ENCODE measurements around the gene NDUFS6. TPM values are rescaled to one million over a fixed set of nuclear protein-coding genes. Genes with fewer than 3 reads are reported as not detected.
"Not testable (repeated sequence)": the region's sequence is repeated elsewhere in the genome, so short reads cannot be mapped to it uniquely, and the experiment has no call there.

The NDUFS6 gene
- polyA plus RNA-seq, 2 donors: 41.8 to 67.4 TPM

- Histone ChIP-seq H3K9me3 (ENCODE audit: control insufficient read depth in 2 of 2, insufficient read depth in 1 of 2, low read depth in 1 of 2, low read length in 1 of 2) (no peaks in the 10 kb centered on the region), H3K4me3 (ENCODE audit: low read depth in 1 of 2, low read length in 2 of 2) (no peak overlapping the region), H3K36me3 (ENCODE audit: control insufficient read depth in 2 of 2, insufficient read depth in 2 of 2, low read length in 1 of 2) (peaks cover 18 to 44% of the 10 kb centered on the region in 2 donors), H3K4me1 (ENCODE audit: control insufficient read depth in 2 of 2, insufficient read depth in 2 of 2, low read length in 1 of 2) (no peaks in the 10 kb centered on the region), H3K27me3 (ENCODE audit: control insufficient read depth in 1 of 2, insufficient read depth in 2 of 2, low read length in 2 of 2) (no peaks in the 10 kb centered on the region), H3K27ac (ENCODE audit: low read depth in 2 of 2, low read length in 1 of 2) (no peak overlapping the region)
- 92 to 93% methylated on average over 32 of the region's 32 CpGs for WGBS, 2 donors
Observed at GRCh38 chr5:1809416-1810035, 8.3 kb downstream of the NDUFS6 start.

DNA sequence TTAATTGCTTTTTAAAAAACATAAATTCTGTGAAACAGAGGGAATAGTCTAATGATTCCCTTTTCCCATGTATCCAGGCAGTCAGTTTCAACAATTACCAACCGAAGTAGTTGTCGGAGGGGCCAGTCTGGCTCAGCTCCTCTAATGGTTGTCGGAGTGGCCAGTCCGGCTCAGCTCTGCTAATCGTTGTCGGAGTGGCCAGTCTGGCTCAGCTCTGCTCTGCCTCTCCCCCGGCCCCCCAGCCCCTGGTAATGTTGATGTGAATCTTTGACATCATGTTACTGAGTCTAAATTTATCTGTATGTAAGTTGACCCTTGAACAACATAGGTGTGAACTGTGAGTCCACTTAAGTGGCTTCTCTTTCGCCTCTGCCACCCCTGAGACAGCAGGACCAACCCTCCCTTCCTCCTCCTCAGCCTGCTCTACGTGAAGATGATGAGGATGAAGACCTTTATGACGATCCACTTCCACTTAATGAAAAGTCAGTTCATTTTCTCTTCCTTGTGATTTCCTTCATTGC lies 9.4 kb downstream of the NDUFS6 start:
- H3K4me1 ChIP-seq (ENCODE audit: control insufficient read depth in 2 of 2, insufficient read depth in 2 of 2, low read length in 1 of 2): no peaks in the 10 kb centered on the region
- H3K36me3 ChIP-seq (ENCODE audit: control insufficient read depth in 2 of 2, insufficient read depth in 2 of 2, low read length in 1 of 2): peaks cover 21 to 50% of the 10 kb centered on the region in 2 donors
- 92 to 95% methylated on average over 10 of the region's 10 CpGs for WGBS, 2 donors
- H3K27me3 ChIP-seq (ENCODE audit: control insufficient read depth in 1 of 2, insufficient read depth in 2 of 2, low read length in 2 of 2): no peaks in the 10 kb centered on the region
- no peak overlapping the region for H3K27ac ChIP-seq (ENCODE audit: low read depth in 2 of 2, low read length in 1 of 2)
- no peaks in the 10 kb centered on the region for H3K9me3 ChIP-seq (ENCODE audit: control insufficient read depth in 2 of 2, insufficient read depth in 1 of 2, low read depth in 1 of 2, low read length in 1 of 2)
- H3K4me3 ChIP-seq (ENCODE audit: low read depth in 1 of 2, low read length in 2 of 2): no peak overlapping the region

GRCh38 chr5:1814183-1815020 lies 13.2 kb downstream of the NDUFS6 start:
- Histone ChIP-seq H3K36me3 (ENCODE audit: control insufficient read depth in 2 of 2, insufficient read depth in 2 of 2, low read length in 1 of 2) (peaks cover 23 to 52% of the 10 kb centered on the region in 2 donors), H3K27me3 (ENCODE audit: control insufficient read depth in 1 of 2, insufficient read depth in 2 of 2, low read length in 2 of 2) (no peaks in the 10 kb centered on the region)
- WGBS, 2 donors: 95 to 97% methylated on average over 30 of the region's 30 CpGs

GRCh38 chr5:1815071-1815786 lies 14.0 kb downstream of the NDUFS6 start:
- no peak overlapping the region for H3K4me3 ChIP-seq (ENCODE audit: low read depth in 1 of 2, low read length in 2 of 2)
- 96% methylated on average over 18 of the region's 18 CpGs for WGBS, 2 donors
- H3K36me3 ChIP-seq (ENCODE audit: control insufficient read depth in 2 of 2, insufficient read depth in 2 of 2, low read length in 1 of 2): peaks cover 21 to 45% of the 10 kb centered on the region in 2 donors
- no peaks in the 10 kb centered on the region for H3K4me1 ChIP-seq (ENCODE audit: control insufficient read depth in 2 of 2, insufficient read depth in 2 of 2, low read length in 1 of 2)
- no peak overlapping the region for H3K27ac ChIP-seq (ENCODE audit: low read depth in 2 of 2, low read length in 1 of 2)
- H3K9me3 ChIP-seq (ENCODE audit: control insufficient read depth in 2 of 2, insufficient read depth in 1 of 2, low read depth in 1 of 2, low read length in 1 of 2): no peaks in the 10 kb centered on the region
- no peaks in the 10 kb centered on the region for H3K27me3 ChIP-seq (ENCODE audit: control insufficient read depth in 1 of 2, insufficient read depth in 2 of 2, low read length in 2 of 2)

More at GRCh38 chr5:1814183-1815020, 13.2 kb downstream of the NDUFS6 start:
- Histone ChIP-seq H3K27ac (ENCODE audit: low read depth in 2 of 2, low read length in 1 of 2) (no peak overlapping the region), H3K4me1 (ENCODE audit: control insufficient read depth in 2 of 2, insufficient read depth in 2 of 2, low read length in 1 of 2) (no peaks in the 10 kb centered on the region), H3K9me3 (ENCODE audit: control insufficient read depth in 2 of 2, insufficient read depth in 1 of 2, low read depth in 1 of 2, low read length in 1 of 2) (no peaks in the 10 kb centered on the region), H3K4me3 (ENCODE audit: low read depth in 1 of 2, low read length in 2 of 2) (no peak overlapping the region)

DNA sequence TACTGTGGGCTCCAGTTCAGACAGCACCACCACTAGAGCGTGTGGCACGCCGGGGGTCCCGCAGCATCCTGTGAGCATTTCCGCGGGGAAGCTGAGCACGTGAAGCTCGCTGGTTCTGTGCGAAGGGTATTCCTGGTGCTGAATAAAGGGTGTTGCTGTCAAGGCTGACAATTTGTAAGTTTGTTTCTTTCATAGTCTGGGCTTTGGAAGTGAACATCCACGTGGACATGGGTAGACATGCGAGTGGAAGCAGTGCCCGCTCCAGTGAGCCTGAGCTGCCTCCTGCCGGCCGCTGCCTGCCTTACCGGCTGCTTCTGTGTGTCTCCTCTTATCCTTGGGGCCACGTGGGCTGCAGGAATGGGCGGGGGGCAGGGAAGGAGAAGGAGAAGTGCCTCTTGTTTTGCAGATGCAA lies 14.7 kb downstream of the NDUFS6 start:
- Histone ChIP-seq H3K4me1 (ENCODE audit: control insufficient read depth in 2 of 2, insufficient read depth in 2 of 2, low read length in 1 of 2) (no peaks in the 10 kb centered on the region), H3K27ac (ENCODE audit: low read depth in 2 of 2, low read length in 1 of 2) (no peak overlapping the region), H3K4me3 (ENCODE audit: low read depth in 1 of 2, low read length in 2 of 2) (no peak overlapping the region), H3K9me3 (ENCODE audit: control insufficient read depth in 2 of 2, insufficient read depth in 1 of 2, low read depth in 1 of 2, low read length in 1 of 2) (no peaks in the 10 kb centered on the region), H3K27me3 (ENCODE audit: control insufficient read depth in 1 of 2, insufficient read depth in 2 of 2, low read length in 2 of 2) (no peaks in the 10 kb centered on the region), H3K36me3 (ENCODE audit: control insufficient read depth in 2 of 2, insufficient read depth in 2 of 2, low read length in 1 of 2) (peaks cover 22 to 47% of the 10 kb centered on the region in 2 donors)
- WGBS, 2 donors: 90 to 94% methylated on average over 17 of the region's 17 CpGs

GRCh38 chr5:1816495-1817089 lies 15.4 kb downstream of the NDUFS6 start:
- 97% methylated on average over 18 of the region's 18 CpGs for WGBS, 2 donors
- H3K27ac ChIP-seq (ENCODE audit: low read depth in 2 of 2, low read length in 1 of 2); H3K9me3 ChIP-seq (ENCODE audit: control insufficient read depth in 2 of 2, insufficient read depth in 1 of 2, low read depth in 1 of 2, low read length in 1 of 2); H3K4me1 ChIP-seq (ENCODE audit: control insufficient read depth in 2 of 2, insufficient read depth in 2 of 2, low read length in 1 of 2); H3K4me3 ChIP-seq (ENCODE audit: low read depth in 1 of 2, low read length in 2 of 2); H3K27me3 ChIP-seq (ENCODE audit: control insufficient read depth in 1 of 2, insufficient read depth in 2 of 2, low read length in 2 of 2): not testable (repeated sequence)
- H3K36me3 ChIP-seq (ENCODE audit: control insufficient read depth in 2 of 2, insufficient read depth in 2 of 2, low read length in 1 of 2): peaks cover 22 to 52% of the 10 kb centered on the region in 2 donors

DNA sequence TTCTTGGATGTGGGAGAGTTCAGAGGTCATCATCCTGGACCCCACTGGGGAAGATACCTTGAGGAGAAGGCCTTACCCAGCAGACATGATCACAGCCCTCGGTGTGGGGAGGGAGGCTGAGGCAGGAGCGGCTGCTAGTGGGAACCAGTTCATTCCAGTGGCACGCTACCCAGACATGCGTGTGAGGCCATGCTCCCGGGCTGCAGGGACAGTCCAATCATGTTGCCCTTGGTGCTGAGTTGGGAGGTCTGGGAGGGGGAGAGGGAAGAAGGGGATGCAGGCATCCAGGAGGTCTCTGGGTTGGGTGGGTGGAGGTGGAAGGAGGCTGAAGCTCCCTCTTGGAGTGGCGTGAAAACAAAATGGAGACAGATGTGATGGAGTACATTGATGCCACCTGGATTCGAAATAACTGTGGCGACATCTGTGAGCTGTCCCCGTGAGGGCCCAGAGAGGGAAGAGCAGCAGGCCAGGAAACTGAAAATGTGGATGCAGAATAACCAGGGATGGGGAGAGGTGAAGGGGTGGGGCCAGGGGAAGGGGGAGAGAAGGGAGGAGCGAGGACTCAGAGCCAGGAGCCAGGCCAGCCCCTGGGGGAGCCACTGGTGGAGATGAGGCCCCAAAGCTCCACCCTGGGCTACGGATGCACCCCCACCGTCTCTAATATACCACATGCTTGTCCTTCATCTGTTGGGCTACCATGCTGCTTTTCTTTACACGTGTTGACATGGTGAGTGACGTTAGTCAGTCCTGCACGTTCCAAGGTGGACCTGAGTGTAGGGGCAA lies 16.2 kb downstream of the NDUFS6 start:
- Histone ChIP-seq H3K27me3 (ENCODE audit: control insufficient read depth in 1 of 2, insufficient read depth in 2 of 2, low read length in 2 of 2) (no peaks in the 10 kb centered on the region), H3K4me3 (ENCODE audit: low read depth in 1 of 2, low read length in 2 of 2) (no peak overlapping the region), H3K9me3 (ENCODE audit: control insufficient read depth in 2 of 2, insufficient read depth in 1 of 2, low read depth in 1 of 2, low read length in 1 of 2) (no peaks in the 10 kb centered on the region), H3K27ac (ENCODE audit: low read depth in 2 of 2, low read length in 1 of 2) (no peak overlapping the region), H3K4me1 (ENCODE audit: control insufficient read depth in 2 of 2, insufficient read depth in 2 of 2, low read length in 1 of 2) (no peaks in the 10 kb centered on the region), H3K36me3 (ENCODE audit: control insufficient read depth in 2 of 2, insufficient read depth in 2 of 2, low read length in 1 of 2) (peaks cover 22 to 52% of the 10 kb centered on the region in 2 donors)
- WGBS, 2 donors: 90 to 93% methylated on average over 15 of the region's 15 CpGs

GRCh38 chr5:1818784-1819183 lies 17.6 kb downstream of the NDUFS6 start:
- Histone ChIP-seq H3K4me3 (ENCODE audit: low read depth in 1 of 2, low read length in 2 of 2) (no peak overlapping the region), H3K27me3 (ENCODE audit: control insufficient read depth in 1 of 2, insufficient read depth in 2 of 2, low read length in 2 of 2) (no peaks in the 10 kb centered on the region), H3K9me3 (ENCODE audit: control insufficient read depth in 2 of 2, insufficient read depth in 1 of 2, low read depth in 1 of 2, low read length in 1 of 2) (no peaks in the 10 kb centered on the region), H3K27ac (ENCODE audit: low read depth in 2 of 2, low read length in 1 of 2) (no peak overlapping the region), H3K36me3 (ENCODE audit: control insufficient read depth in 2 of 2, insufficient read depth in 2 of 2, low read length in 1 of 2) (peaks cover 22 to 48% of the 10 kb centered on the region in 2 donors), H3K4me1 (ENCODE audit: control insufficient read depth in 2 of 2, insufficient read depth in 2 of 2, low read length in 1 of 2) (no peaks in the 10 kb centered on the region)
- 91 to 95% methylated on average over 5 of the region's 5 CpGs for WGBS, 2 donors

Measured in esophagus (tissue), 2 donors.